ENCODE results near the gene KCTD19.

KCTD19 gene

GRCh38 chr16:67312719-67313118 is 13.8 kb downstream of the KCTD19 start:
- DNase-seq, result no peak

DNA sequence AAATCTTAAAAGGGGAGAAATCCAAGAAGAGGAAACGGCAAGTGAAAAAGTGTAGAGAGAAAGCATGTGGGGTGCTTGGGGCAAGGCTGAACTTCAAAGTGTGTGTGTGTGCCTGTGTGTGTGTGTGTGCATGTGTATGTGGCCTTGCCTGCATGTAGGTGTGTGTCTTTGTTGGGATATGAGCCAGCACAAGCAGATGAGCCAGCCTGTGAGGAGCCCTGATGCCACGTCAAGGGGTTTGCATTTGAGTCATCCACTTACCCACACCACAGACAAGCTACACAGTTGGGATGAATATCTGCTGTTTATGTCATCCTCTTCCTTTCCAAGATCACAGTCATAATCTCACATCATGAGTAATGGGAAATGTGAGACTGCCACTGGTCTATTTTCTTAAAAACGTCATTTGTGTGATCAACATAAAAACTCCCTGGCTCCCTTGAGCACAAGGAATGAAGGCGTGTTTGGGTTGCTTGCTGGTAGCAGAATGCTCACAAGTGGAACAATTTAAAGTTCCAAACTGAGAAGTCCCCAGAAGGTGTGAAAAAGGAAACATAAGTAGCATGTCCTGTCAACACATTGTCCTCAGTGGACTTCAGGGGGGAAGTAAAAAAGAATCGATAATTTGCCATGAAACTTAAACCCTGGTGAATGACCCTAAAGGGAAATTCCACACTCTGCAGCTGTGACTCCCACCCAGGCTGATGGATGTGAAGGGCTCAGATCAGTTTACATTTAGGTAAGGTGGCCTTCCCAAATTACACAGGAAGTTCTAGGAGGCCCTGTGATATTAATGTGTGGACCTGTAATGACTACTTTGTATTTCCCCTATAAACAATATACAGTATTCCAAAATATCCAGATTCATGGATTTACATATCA is 14.7 kb downstream of the KCTD19 start:
- no peak for DNase-seq

GRCh38 chr16:67310561-67310960 is 16.0 kb downstream of the KCTD19 start:
- DNase-seq, result no peak

- DNase-seq, result no peak
Measured at GRCh38 chr16:67305216-67306071, 21.1 kb downstream of the KCTD19 start.

DNA sequence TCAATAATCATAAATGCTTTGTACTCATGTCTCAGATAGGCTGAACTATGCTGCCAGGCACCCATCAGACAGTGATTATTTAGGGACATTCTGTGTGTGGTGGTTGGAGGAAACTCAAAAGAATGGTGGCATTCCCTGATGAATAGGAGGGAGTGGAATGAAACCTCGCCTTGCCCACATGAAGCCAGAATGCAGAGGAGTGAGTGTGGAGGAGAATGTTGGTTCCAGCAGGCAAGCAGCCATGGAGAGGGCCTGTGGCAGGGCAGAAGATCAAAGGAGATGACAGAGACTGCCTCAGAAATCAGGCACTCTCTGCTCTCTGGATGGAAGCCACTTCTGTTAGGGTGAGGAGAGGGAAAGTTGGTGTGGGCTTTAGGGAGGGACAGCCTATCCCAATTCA is 22.5 kb downstream of the KCTD19 start:
- no peak for DNase-seq

DNA sequence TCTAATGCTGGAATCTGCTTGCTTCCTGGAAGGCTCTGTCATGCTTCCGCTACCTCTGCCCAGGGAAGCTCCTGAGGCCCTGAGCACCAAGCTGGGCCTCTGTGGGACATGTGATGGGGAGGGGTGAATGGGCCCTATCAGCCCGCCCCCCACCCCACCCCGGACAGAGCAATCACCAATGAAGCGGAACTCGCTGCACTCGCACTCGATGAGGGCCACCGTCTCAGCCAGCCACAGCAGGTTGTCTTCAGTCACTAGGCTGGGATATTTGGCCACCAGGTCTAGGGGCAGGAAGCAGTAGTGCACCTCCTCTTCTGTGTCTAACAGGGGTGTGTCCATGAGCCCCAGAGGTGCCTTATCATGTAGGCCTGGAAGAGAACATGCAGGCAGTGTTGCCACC is 23.6 kb downstream of the KCTD19 start:
- DNase-seq, result no peak

DNA sequence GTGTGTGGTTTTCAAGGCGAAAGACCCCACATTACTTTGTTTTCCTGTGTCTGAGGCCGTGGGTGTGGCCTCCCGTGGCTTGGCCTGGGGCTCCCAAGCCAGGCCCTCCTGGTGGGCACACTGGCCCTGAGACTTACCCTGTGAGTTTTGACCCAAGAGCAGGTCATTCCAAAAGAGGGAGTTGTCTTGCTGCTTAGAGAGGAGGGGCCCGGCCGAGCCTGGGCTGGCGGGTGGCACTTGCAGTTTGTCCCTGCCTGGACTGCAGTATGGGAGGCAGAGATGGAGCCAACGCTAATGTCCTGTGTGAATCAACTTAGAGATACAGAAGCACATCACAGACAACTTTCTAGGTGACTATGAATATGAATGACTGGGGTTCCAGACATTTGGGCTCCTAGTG is 24.5 kb downstream of the KCTD19 start:
- no peak for DNase-seq

DNA sequence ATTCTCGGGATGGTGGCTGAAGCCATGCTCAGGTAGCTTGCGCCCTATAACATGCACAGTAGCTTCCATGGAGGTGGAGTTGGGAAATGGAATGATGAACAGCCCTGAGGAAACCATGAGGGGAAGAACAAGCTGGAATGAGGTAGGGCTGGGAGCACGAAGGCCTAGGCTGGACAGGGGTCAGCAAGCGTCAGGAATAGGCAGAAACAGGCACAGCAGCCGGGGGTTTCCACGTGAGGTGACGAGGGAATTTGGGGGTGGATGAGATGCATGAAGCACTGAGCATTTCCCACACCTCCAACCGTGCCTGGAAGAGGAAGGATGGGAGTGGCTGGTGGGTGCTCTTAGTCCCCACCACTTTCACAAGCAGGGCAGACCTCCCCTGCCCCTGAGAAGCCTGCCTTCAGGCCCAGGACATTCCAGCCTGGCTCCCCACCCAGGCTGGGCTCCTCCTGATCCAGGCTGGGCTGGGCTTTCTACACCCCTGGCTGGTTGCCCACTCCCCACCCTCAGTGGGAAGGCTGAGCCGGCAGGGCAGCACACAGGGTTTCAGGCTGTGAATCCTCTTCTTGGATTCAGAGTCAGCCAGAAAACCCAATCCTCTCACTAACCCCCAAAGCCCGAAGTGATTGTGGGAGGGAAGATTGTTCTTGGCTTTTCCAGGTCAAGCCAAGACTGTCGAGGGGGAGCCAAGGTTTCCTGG is 25.3 kb downstream of the KCTD19 start:
- DNase-seq, result no peak

DNA sequence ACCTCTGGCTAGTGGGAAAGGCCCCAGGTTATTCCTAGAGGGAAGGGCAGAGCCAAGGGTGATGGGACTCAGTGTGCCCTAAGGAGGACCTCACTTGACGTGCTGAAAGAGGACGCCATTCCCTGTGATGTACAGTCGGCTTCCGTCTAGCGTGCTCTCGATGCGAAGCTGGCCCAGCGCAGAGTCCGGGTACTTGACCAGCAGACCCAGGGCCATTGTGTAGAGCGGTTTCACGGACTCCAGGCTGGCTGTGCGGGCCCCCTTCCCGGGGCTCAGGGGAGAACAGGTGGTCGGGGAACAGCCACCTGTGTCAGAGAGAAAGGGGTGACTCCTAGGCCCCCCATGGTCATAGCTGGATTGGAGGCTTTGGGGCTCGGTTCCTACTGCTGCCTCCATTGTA is 27.3 kb downstream of the KCTD19 start:
- no peak for DNase-seq

- DNase-seq, result no peak
Measured at GRCh38 chr16:67298277-67298676, 28.3 kb downstream of the KCTD19 start.

- no peak for DNase-seq
Measured at GRCh38 chr16:67296420-67296819, 30.1 kb downstream of the KCTD19 start.

- no peak for DNase-seq
Measured at GRCh38 chr16:67294938-67295361, 31.6 kb downstream of the KCTD19 start.

GRCh38 chr16:67294171-67294757 is 32.3 kb downstream of the KCTD19 start:
- DNase-seq, result no peak

GRCh38 chr16:67291461-67291860 is 35.1 kb downstream of the KCTD19 start:
- no peak for DNase-seq

GRCh38 chr16:67287960-67288359 is 38.6 kb downstream of the KCTD19 start:
- DNase-seq, result no peak

- DNase-seq, result no peak
Measured at GRCh38 chr16:67286441-67287235, 39.9 kb downstream of the KCTD19 start.

DNA sequence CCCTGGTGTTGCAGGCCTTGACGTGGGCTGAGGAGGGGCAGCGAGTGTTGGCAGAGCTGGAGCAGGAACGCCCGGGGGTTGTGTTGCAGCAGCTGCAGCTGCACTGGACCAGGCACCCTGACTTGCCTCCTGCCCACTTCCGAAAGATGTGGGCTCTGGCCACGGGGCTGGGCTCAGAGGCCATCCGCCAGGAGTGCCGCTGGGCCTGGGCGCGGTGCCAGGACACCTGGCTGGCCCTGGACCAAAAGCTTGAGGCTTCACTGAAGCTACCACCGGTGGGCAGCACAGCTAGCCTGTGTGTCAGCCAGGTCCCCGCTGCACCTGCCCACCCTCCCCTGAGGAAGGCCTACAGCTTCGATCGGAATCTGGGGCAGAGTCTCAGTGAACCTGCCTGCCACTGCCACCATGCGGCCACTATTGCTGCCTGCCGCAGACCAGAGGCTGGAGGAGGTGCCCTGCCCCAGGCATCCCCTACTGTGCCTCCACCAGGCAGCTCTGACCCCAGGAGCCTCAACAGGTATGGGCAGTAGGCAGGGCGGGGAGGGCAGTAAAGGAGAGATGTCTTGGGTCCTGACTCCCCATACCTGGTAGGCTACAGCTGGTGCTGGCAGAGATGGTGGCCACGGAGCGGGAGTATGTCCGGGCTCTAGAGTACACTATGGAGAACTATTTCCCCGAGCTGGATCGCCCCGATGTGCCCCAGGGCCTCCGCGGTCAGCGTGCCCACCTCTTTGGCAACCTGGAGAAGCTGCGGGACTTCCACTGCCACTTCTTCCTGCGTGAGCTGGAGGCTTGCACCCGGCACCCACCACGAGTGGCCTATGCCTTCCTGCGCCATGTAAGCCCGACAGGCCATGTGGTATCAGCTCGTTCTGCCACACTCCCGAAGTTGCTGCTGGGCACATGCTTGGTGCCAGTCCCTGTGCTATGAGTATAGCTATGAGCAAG is 41.6 kb downstream of the KCTD19 start:
- DNase-seq, result no peak

- DNase-seq, result no peak
Measured at GRCh38 chr16:67283826-67284555, 42.5 kb downstream of the KCTD19 start.

DNA sequence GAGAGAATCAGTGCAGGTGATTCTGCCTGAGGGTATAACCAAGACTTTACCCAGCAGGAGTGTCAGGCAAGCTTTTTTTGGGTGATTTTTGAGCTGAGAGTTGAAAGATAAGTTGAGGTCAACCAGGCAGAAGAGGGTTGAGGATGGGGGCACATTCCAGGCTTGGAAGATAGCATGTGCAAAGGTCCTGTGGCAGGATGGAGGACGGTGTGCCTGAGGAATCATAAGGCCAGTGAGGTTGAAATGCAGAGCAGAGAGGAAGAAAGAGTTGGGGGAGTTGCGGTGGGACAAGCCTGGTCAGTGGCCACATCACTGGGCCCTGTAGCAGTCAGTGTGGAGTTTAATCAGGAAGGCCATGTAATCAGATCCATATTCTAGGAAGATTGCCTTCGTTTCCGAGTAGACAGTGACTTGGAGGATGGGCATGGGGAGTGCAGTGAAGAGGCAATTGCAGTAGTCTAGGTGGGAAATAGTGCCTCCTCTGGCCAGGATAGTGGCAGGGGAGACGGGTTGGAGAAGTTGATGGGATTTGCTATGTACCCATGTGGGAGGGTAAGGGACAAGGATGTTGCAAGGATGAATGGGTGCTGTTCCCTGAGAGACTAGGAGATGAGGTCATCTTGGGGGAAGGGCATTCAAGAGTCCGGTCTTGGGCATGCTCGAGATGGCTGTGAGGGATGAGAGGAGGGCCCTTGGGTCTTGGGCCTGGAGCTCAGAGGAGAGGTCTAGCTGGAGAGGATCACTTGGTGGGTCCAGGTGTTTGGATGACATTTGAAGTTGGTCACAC is 43.3 kb downstream of the KCTD19 start:
- no peak for DNase-seq
